H1 (cell line): Measurements from ENCODE around the gene TRIM65. TPM values are rescaled to one million over a fixed set of nuclear protein-coding genes. Genes with fewer than 3 reads are reported as not detected.

ENCODE experiments used
- CTCF ChIA-PET: fragments of 300-600 bp; sonication (Branson Sonifier 250); formaldehyde crosslinking; loops from one replicate; lab custom pipeline; 2021; ENCODE audit not compliant: partially characterized antibody; lab: Charles Lee
- POLR2A ChIA-PET: fragments of 300-600 bp; sonication (Branson Sonifier 250); formaldehyde crosslinking; loops from one replicate; lab custom pipeline; 2021; ENCODE audit warnings: inconsistent platforms; ENCODE audit not compliant: partially characterized antibody; lab: Charles Lee
- DNase-seq, 2 experiments: peaks; one replicate each; pipeline versions ENCODE4 v3.0.0 to v3.0.0-alpha.2; 2010 to 2022; ENCODE audit warnings: low spot score in 2 of 2, low read depth in 1 of 2, mixed read lengths in 1 of 2
- FAIRE-seq: peaks from 2 replicates; lab custom pipeline; 2011; peaks lifted over from hg19 to GRCh38; lab: Jason Lieb, UNC
- H2AFZ ChIP-seq: 2 replicates; pipeline ENCODE4 v1.8.1; 2012; ENCODE audit warnings: low read length, inconsistent platforms
- H2AK5ac ChIP-seq: 2 replicates; pipeline ENCODE4 v1.6.1; 2013; ENCODE audit warnings: low read depth, low read length
- H2BK120ac ChIP-seq: replicated peaks from 2 replicates; pipeline ENCODE3; 2013; ENCODE audit warnings: low read depth, low read length, inconsistent platforms
- H2BK12ac ChIP-seq: 2 replicates; pipeline ENCODE4 v1.6.1; 2013; ENCODE audit warnings: low read depth, low read length
- H2BK15ac ChIP-seq: 2 replicates; pipeline ENCODE4 v1.6.1; 2013; ENCODE audit warnings: low read length
- H2BK20ac ChIP-seq: 2 replicates; pipeline ENCODE4 v1.6.1; 2013; ENCODE audit warnings: low read length
- H2BK5ac ChIP-seq: 2 replicates; pipeline ENCODE4 v1.6.1; 2013; ENCODE audit warnings: low read depth, low read length
- H3K14ac ChIP-seq: 2 replicates; pipeline ENCODE4 v1.6.1; 2013; ENCODE audit warnings: inconsistent platforms; ENCODE audit not compliant: insufficient read length
- H3K18ac ChIP-seq: 2 replicates; pipeline ENCODE4 v1.6.1; 2013; ENCODE audit warnings: low read length; ENCODE audit errors: extremely low read depth
- H3K23ac ChIP-seq: 2 replicates; pipeline ENCODE4 v1.6.1; 2013; ENCODE audit warnings: inconsistent platforms; ENCODE audit not compliant: insufficient read length
- H3K23me2 ChIP-seq: 2 replicates; pipeline ENCODE4 v1.6.1; 2013; ENCODE audit warnings: low read depth, low read length
- H3K27ac ChIP-seq: 2 replicates; pipeline ENCODE4 v1.6.1; 2011; ENCODE audit warnings: low read depth, low read length, inconsistent platforms
- H3K27me3 ChIP-seq, 4 experiments: replicated peaks in 1 of 4; 1 replicate in 1 of 4; 2 replicates in 3 of 4; pipeline versions ENCODE4 v1.6.1 to v1.8.1; 2011 to 2013; ENCODE audit warnings: low read length in 3 of 4, mild to moderate bottlenecking in 3 of 4, inconsistent platforms in 2 of 4, mixed read lengths in 2 of 4, moderate library complexity in 1 of 4; ENCODE audit not compliant: control insufficient read depth in 3 of 4, insufficient read depth in 3 of 4; ENCODE audit errors: extremely low read depth in 1 of 4
- H3K36me3 ChIP-seq, 4 experiments: 2 replicates each; pipeline versions ENCODE4 v1.6.1 to v1.8.1; 2011 to 2013; ENCODE audit warnings: mild to moderate bottlenecking in 4 of 4, low read length in 3 of 4, moderate library complexity in 2 of 4, control low read depth in 1 of 4, inconsistent platforms in 1 of 4; ENCODE audit not compliant: insufficient read depth in 4 of 4, control insufficient read depth in 2 of 4
- H3K4ac ChIP-seq: replicated peaks from 2 replicates; pipeline ENCODE3; 2013; ENCODE audit warnings: low read length, low read depth, mixed read lengths, inconsistent platforms; ENCODE audit not compliant: insufficient read length
- H3K4me1 ChIP-seq, 4 experiments: replicated peaks in 1 of 4; 1 replicate in 1 of 4; 2 replicates in 3 of 4; pipeline versions ENCODE4 v1.6.1 to v1.8.1; 2011 to 2013; ENCODE audit warnings: low read length in 3 of 4, inconsistent platforms in 2 of 4, mixed read lengths in 1 of 4; ENCODE audit not compliant: insufficient read depth in 4 of 4, control insufficient read depth in 3 of 4
- H3K4me2 ChIP-seq, 2 experiments: 2 replicates each; pipeline versions ENCODE4 v1.6.1 to v1.8.1; 2011 to 2013; ENCODE audit warnings: low read depth in 2 of 2, low read length in 2 of 2, control low read depth in 1 of 2, inconsistent platforms in 1 of 2, mild to moderate bottlenecking in 1 of 2; ENCODE audit not compliant: insufficient read depth in 1 of 2
- H3K4me3 ChIP-seq, 4 experiments: fragments of 200-600, 300-600 bp in 1 of 4; sonication (generic), shearing (Covaris generic), sonication (Bioruptor Twin) in 1 of 4; 2 replicates each; pipeline versions ENCODE4 v1.5.1 to v1.8.1; 2011 to 2016; ENCODE audit warnings: low read length in 4 of 4, low read depth in 3 of 4, control low read depth in 2 of 4, inconsistent platforms in 2 of 4, mild to moderate bottlenecking in 2 of 4, mixed read lengths in 1 of 4, moderate library complexity in 1 of 4; ENCODE audit not compliant: insufficient read depth in 2 of 4; ENCODE audit errors: extremely low read depth in 1 of 4
- H3K56ac ChIP-seq: replicated peaks from 2 replicates; pipeline ENCODE3; 2013; ENCODE audit warnings: low read depth, mild to moderate bottlenecking, mixed read lengths, low read length, inconsistent platforms; ENCODE audit not compliant: insufficient read length
- H3K79me1 ChIP-seq: 2 replicates; pipeline ENCODE4 v1.6.1; 2013; ENCODE audit warnings: low read depth, low read length, control low read depth
- H3K79me2 ChIP-seq, 2 experiments: 2 replicates each; pipeline versions ENCODE4 v1.6.1 to v1.8.1; 2012 to 2013; ENCODE audit warnings: low read length in 2 of 2, mild to moderate bottlenecking in 2 of 2, inconsistent platforms in 1 of 2; ENCODE audit not compliant: insufficient read depth in 2 of 2, control insufficient read depth in 1 of 2
- H3K9ac ChIP-seq, 4 experiments: replicated peaks in 1 of 4; 1 replicate in 1 of 4; 2 replicates in 3 of 4; pipeline versions ENCODE4 v1.6.1 to v1.8.1; 2011 to 2013; ENCODE audit warnings: low read depth in 3 of 4, low read length in 3 of 4, control low read depth in 2 of 4, mild to moderate bottlenecking in 2 of 4, moderate library complexity in 2 of 4, inconsistent platforms in 1 of 4; ENCODE audit errors: extremely low read depth in 1 of 4
- H3K9me3 ChIP-seq, 2 experiments: 2 replicates each; pipeline versions ENCODE4 v1.6.1 to v1.8.1; 2012 to 2013; ENCODE audit warnings: mild to moderate bottlenecking in 2 of 2, moderate library complexity in 2 of 2, control low read depth in 1 of 2, inconsistent platforms in 1 of 2, low read depth in 1 of 2, low read length in 1 of 2, mixed read lengths in 1 of 2; ENCODE audit not compliant: insufficient read depth in 2 of 2
- H4K20me1 ChIP-seq, 2 experiments: replicated peaks in 1 of 2; 2 replicates each; pipeline versions ENCODE3 to v1.8.1; 2011 to 2013; ENCODE audit warnings: inconsistent platforms in 2 of 2, low read length in 2 of 2, mild to moderate bottlenecking in 1 of 2; ENCODE audit not compliant: insufficient read depth in 2 of 2, control insufficient read depth in 1 of 2
- H4K5ac ChIP-seq: 2 replicates; pipeline ENCODE4 v1.6.1; 2013; ENCODE audit warnings: low read length, low read depth, mixed read lengths, inconsistent platforms; ENCODE audit not compliant: insufficient read length
- H4K8ac ChIP-seq: 2 replicates; pipeline ENCODE4 v1.8.0; 2013; ENCODE audit warnings: mild to moderate bottlenecking, moderate library complexity, low read length, inconsistent platforms; ENCODE audit not compliant: insufficient read depth; ENCODE audit errors: extremely low read depth
- H4K91ac ChIP-seq: replicated peaks from 2 replicates; pipeline ENCODE3; 2013; ENCODE audit warnings: low read length, mixed read lengths, inconsistent platforms; ENCODE audit not compliant: insufficient read length
- EZH2 ChIP-seq: fragments of 200-600 bp; sonication (generic); IDR thresholded peaks from 2 replicates; pipeline ENCODE4 v1.7.1; 2012; ENCODE audit warnings: low read depth, mild to moderate bottlenecking, moderate library complexity, low read length, inconsistent platforms; ENCODE audit not compliant: severe bottlenecking
- RFX5 ChIP-seq: IDR thresholded peaks from 2 replicates; pipeline ENCODE4 v1.6.1; 2011; ENCODE audit warnings: low read depth, low read length, improper control_type of control experiment, borderline replicate concordance
- TEAD4 ChIP-seq: IDR thresholded peaks from 2 replicates; pipeline ENCODE4 v1.6.1; 2012; ENCODE audit warnings: low read depth, low read length, inconsistent platforms, mixed read lengths
- ZNF274 ChIP-seq: IDR thresholded peaks from 2 replicates; pipeline ENCODE4 v1.7.0; 2012; ENCODE audit warnings: low read length, borderline replicate concordance; ENCODE audit errors: extremely low read depth
- WGBS, 2 experiments: shearing (Covaris generic) in 1 of 2; methylation state at CpG; one replicate each; pipeline versions ENCODE4 v1.1.6 to v1.1.7; 2013 to 2015; ENCODE audit warnings: low lambda C conversion rate in 2 of 2, mixed read lengths in 2 of 2, inconsistent platforms in 1 of 2, low coverage in 1 of 2, missing lambda C conversion rate in 1 of 2; ENCODE audit not compliant: insufficient replicate concordance in 2 of 2, insufficient coverage in 1 of 2, insufficient read length in 1 of 2; ENCODE audit errors: extremely low coverage in 1 of 2, missing lambda C conversion rate in 1 of 2; 5-methylcytosine and 5-hydroxymethylcytosine counted together
- polyA plus RNA-seq, 7 experiments: library from polyadenylated mRNA; depleted of rRNA in 3 of 7; stranded (reverse) in 5 of 7; unstranded in 2 of 7; fragments of >200 nt in 5 of 7; fragments of 200-250 nt in 2 of 7; gene quantifications; 1 replicate in 5 of 7; 2 replicates in 1 of 7; 4 replicates in 1 of 7; pipeline versions ENCODE4 v1.2.1 to v1.2.3, GENCODE V29; 2011 to 2013; ENCODE audit warnings: missing spikeins in 2 of 7, mixed read lengths in 2 of 7
- total RNA-seq: library from RNA; stranded (reverse); fragmentation: NEBNext Ultra II Directional; extraction: Animal tissue kit (Norgen Biotek cat#: 25700); gene quantifications from 2 replicates; pipeline ENCODE4 v1.2.1, GENCODE V29; 2021

Gene TRIM65
- total and polyA plus RNA-seq, 2 of the 8 experiments (the other 6 are each of a cell fraction or from before 2014, with no cell fraction given) = 21.2 to 48.6 TPM

GRCh38 chr17:75909812-75910274, 13.1 kb upstream of the TRIM65 start:
- Histone ChIP-seq H3K4ac (no peak overlapping the region), H3K79me1 (no peaks in the 10 kb centered on the region), H4K8ac (no peak overlapping the region), H3K79me2 (no peaks in the 10 kb centered on the region), H3K18ac (no peak overlapping the region), H4K91ac (no peak overlapping the region), H2BK12ac (no peak overlapping the region), H3K27ac (no peak overlapping the region), H3K23me2 (no peaks in the 10 kb centered on the region), H3K9me3 (no peaks in the 10 kb centered on the region), H3K27me3 (no peaks in the 10 kb centered on the region), H2BK15ac (no peak overlapping the region), H3K4me1 (no peaks in the 10 kb centered on the region; a peak in 2 of 7 replicates), H3K9ac (no peak overlapping the region), H2BK20ac (no peak overlapping the region), H2BK5ac (no peak overlapping the region), H3K4me3 (no peak overlapping the region), H3K36me3 (0 out of 8 replicates have a peak, but pooled peaks cover 0 to 3% (median 0%) of the 10 kb centered on the region in 4 experiments), H2BK120ac (no peak overlapping the region), H4K20me1 (no peaks in the 10 kb centered on the region), H3K4me2 (no peak overlapping the region), H2AK5ac (no peak overlapping the region), H3K23ac (no peak overlapping the region), H4K5ac (no peak overlapping the region), H3K56ac (no peak overlapping the region), H2AFZ (no peak overlapping the region), H3K14ac (no peak overlapping the region)
- WGBS, 2 experiments = 92% methylated on average over 11 of the region's 11 CpGs; no CpG with 5 or more reads in 1 of the 2 experiments
- CTCF ChIA-PET = interaction anchor here (0.5 to 51.3 kb wide), 11 partner anchors 8 to 257 kb away, joined by 3 to 885 read pairs (median 6); partner anchors contain the start of genes CDK3 and TRIM65
- TF ChIP-seq RFX5 = no peak
- no peak for TF ChIP-seq EZH2
- TF ChIP-seq ZNF274 = no peak
- TF ChIP-seq TEAD4 = no peak
- FAIRE-seq (no peak), DNase-seq (no peak)
- POLR2A ChIA-PET = interaction anchor here (0.9 to 3.0 kb wide), 11 partner anchors 10 to 170 kb away, joined by 3 to 16 read pairs (median 4); partner anchors contain the start of genes FBF1 and TRIM65
